ENCODE data around the gene P3H2.

DNA sequence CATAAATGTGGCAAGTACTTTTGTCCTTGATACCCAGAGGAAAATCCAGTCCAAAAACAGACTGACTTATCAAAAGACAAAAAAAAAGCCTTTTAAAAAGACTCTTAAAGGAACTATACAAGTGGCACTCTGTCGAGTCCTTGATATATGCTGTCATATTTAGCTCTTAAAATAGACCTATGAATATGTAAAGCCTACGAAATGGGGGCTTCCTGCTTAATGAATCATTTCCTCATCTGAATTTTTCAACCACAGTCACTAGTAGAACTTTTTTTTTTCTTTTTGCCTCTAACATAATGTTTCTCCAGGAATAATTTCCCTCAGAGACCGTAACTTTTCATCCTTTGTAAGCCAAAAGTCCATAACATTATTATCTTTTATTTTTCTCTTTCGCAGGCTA lies 95.8 kb downstream of the P3H2 start:
- TF ChIP-seq YY1 (IDR thresholded peaks at IDR 0.05; ENCODE audit: insufficient read depth, insufficient read length) (no peak), SUZ12 (IDR thresholded peaks at IDR 0.05; ENCODE audit: extremely low read depth, insufficient read depth, insufficient read length) (no peak)
